ENCODE results near the gene LY86. TPM values are rescaled to one million over a fixed set of nuclear protein-coding genes. Genes with fewer than 3 reads are reported as not detected.

LY86 gene
- total and polyA plus RNA-seq, 9 of the 15 experiments (the other 6 are each of a cell fraction or from before 2014, with no cell fraction given), result 0.08 to 0.20 TPM; not detected in 7

- TF ChIP-seq MAX (CRISPR knock-in tag; IDR thresholded peaks at IDR 0.05) (peak; percentile 38; the same call in 1 of the 2 replicates), PHF20 (IDR thresholded peaks at IDR 0.05; ENCODE audit: partially characterized antibody) (peak; percentile 49), KDM5B (IDR thresholded peaks at IDR 0.05; ENCODE audit: insufficient replicate concordance, low read depth, low read length) (peak; percentile 78), VEZF1 (CRISPR knock-in tag; IDR thresholded peaks at IDR 0.05) (peak; percentile 74), FOXK2 (conservative IDR thresholded peaks at IDR 0.05 in 1 of 2, IDR thresholded peaks at IDR 0.05 in 1 of 2; ENCODE audit: low read depth in 2 of 2) (0 out of 4 replicates have a peak, but pooled peaks of 1 of the 2 experiments have one; percentile 13), SMAD3 (CRISPR knock-in tag; conservative IDR thresholded peaks at IDR 0.05) (no peak), GABPB1 (CRISPR knock-in tag; IDR thresholded peaks at IDR 0.05) (peak; percentile 63), ASH1L (IDR thresholded peaks at IDR 0.05; ENCODE audit: borderline replicate concordance, low read depth, partially characterized antibody) (no peak), ELF4 (CRISPR knock-in tag; IDR thresholded peaks at IDR 0.05) (0 out of 2 replicates have a peak, but pooled peaks have one; percentile 3), ZNF589 (CRISPR knock-in tag; IDR thresholded peaks at IDR 0.05; ENCODE audit: low read depth) (peak; percentile 55; the same call in 1 of the 2 replicates), SNAPC5 (CRISPR knock-in tag; IDR thresholded peaks at IDR 0.05) (no peak), C11orf30 (IDR thresholded peaks at IDR 0.05; ENCODE audit: low read depth) (0 out of 2 replicates have a peak, but pooled peaks have one; percentile 7), ZNF561 (CRISPR knock-in tag; conservative IDR thresholded peaks at IDR 0.05) (no peak), SMAD1 (IDR thresholded peaks at IDR 0.05; ENCODE audit: low read depth, low read length, partially characterized antibody) (peak; percentile 50), TCF7 (IDR thresholded peaks at IDR 0.05; ENCODE audit: borderline replicate concordance) (no peak), SIN3A (IDR thresholded peaks at IDR 0.05; ENCODE audit: borderline replicate concordance in 2 of 2, control insufficient read depth in 1 of 2, low read depth in 2 of 2, low read length in 2 of 2) (peak in 1 of 2 experiments; percentile 25; a peak in 2 of 4 replicates), ZNF239 (CRISPR knock-in tag; IDR thresholded peaks at IDR 0.05) (peak; percentile 56; the same call in 1 of the 2 replicates), MBD2 (IDR thresholded peaks at IDR 0.05; ENCODE audit: borderline replicate concordance, low read depth) (peak; percentile 39; the same call in 1 of the 2 replicates), GTF2F1 (IDR thresholded peaks at IDR 0.05; ENCODE audit: low read depth, low read length) (0 out of 2 replicates have a peak, but pooled peaks have one; percentile 17), MLLT1 (IDR thresholded peaks at IDR 0.05) (peak in 1 of 2 experiments; percentile 30; a peak in 1 of 4 replicates), JUNB (CRISPR knock-in tag; conservative IDR thresholded peaks at IDR 0.05) (no peak)
Measured at GRCh38 chr6:6686748-6687601, 98.5 kb downstream of the LY86 start (continued).
